ENCODE data around the gene CRB3.

- TF ChIP-seq POLR2A (IDR thresholded peaks at IDR 0.05) (no peak), CTCF (IDR thresholded peaks at IDR 0.05 in 4 of 5, conservative IDR thresholded peaks at IDR 0.05 in 1 of 5) (no peak)
Measured at GRCh38 chr19:6484230-6484629, 20.2 kb downstream of the CRB3 start.
